GM23338 (cell line): Measurements from ENCODE around the gene NCL. TPM values are rescaled to one million over a fixed set of nuclear protein-coding genes. Genes with fewer than 3 reads are reported as not detected.
"Not testable (repeated sequence)": the region's sequence is repeated elsewhere in the genome, so short reads cannot be mapped to it uniquely, and the experiment has no call there.

Experiments
- ATAC-seq: fragments of 200-7000 bp; cut with Tn5 transposase; 3 replicates; pipeline ENCODE4 v1.9.1; 2020
- DNase-seq: peaks from one replicate; pipeline ENCODE4 v3.0.0-alpha.2; 2015; ENCODE audit warnings: low spot score
- H2AFZ ChIP-seq: fragments of 200-600 bp; sonication (generic); 2 replicates; pipeline ENCODE4 v1.8.0; 2016; ENCODE audit warnings: antibody characterized with exemption, mild to moderate bottlenecking, moderate library complexity
- H3F3A ChIP-seq: fragments of 200-600 bp; sonication (generic); replicated peaks from 2 replicates; pipeline ENCODE4 v1.8.0; 2017; ENCODE audit warnings: antibody characterized with exemption, mixed run types, low read depth
- H3K27ac ChIP-seq: fragments of 200-600 bp; sonication (generic); 2 replicates; pipeline ENCODE4 v1.6.1; 2016; ENCODE audit warnings: low read depth
- H3K27me3 ChIP-seq: fragments of 200-600 bp; sonication (generic); 2 replicates; pipeline ENCODE4 v1.8.0; 2016; ENCODE audit warnings: mild to moderate bottlenecking, mixed run types, moderate library complexity; ENCODE audit not compliant: insufficient read depth
- H3K36me3 ChIP-seq: fragments of 200-600 bp; sonication (generic); 2 replicates; pipeline ENCODE4 v1.8.0; 2016; ENCODE audit warnings: mild to moderate bottlenecking; ENCODE audit not compliant: insufficient read depth
- H3K4me1 ChIP-seq: fragments of 200-600 bp; sonication (generic); 2 replicates; pipeline ENCODE4 v1.8.0; 2016; ENCODE audit warnings: mild to moderate bottlenecking, moderate library complexity; ENCODE audit not compliant: insufficient read depth
- H3K4me2 ChIP-seq: fragments of 200-600 bp; sonication (generic); 2 replicates; pipeline ENCODE4 v1.7.1; 2017; ENCODE audit warnings: mixed run types
- H3K4me3 ChIP-seq: fragments of 200-600 bp; sonication (generic); 2 replicates; pipeline ENCODE4 v1.6.1; 2016; ENCODE audit warnings: mixed run types
- H3K79me2 ChIP-seq: fragments of 200-600 bp; sonication (generic); replicated peaks from 2 replicates; pipeline ENCODE4 v1.8.0; 2017; ENCODE audit warnings: mild to moderate bottlenecking; ENCODE audit not compliant: insufficient read depth
- H3K9me2 ChIP-seq: fragments of 200-600 bp; sonication (generic); 2 replicates; pipeline ENCODE4 v1.8.0; 2017; ENCODE audit not compliant: insufficient read depth
- H4K20me1 ChIP-seq: fragments of 200-600 bp; sonication (generic); replicated peaks from 2 replicates; pipeline ENCODE4 v1.8.0; 2017; ENCODE audit warnings: mild to moderate bottlenecking; ENCODE audit not compliant: insufficient read depth
- H3K27ac Mint-ChIP-seq: 2 replicates; pipeline ENCODE4 v1.8.0; 2020; ENCODE audit warnings: inconsistent platforms, mild to moderate bottlenecking, moderate library complexity, mixed read lengths
- H3K27me3 Mint-ChIP-seq: 3 replicates; pipeline ENCODE4 v1.8.0; 2022; ENCODE audit warnings: low read depth, mild to moderate bottlenecking, moderate library complexity, mixed read lengths, inconsistent platforms; ENCODE audit not compliant: insufficient read depth, poor library complexity
- H3K36me3 Mint-ChIP-seq: 3 replicates; pipeline ENCODE4 v1.8.0; 2021; ENCODE audit warnings: low read depth, mild to moderate bottlenecking, inconsistent platforms, moderate library complexity, mixed read lengths
- H3K4me1 Mint-ChIP-seq: 3 replicates; pipeline ENCODE4 v1.8.0; 2020; ENCODE audit warnings: mild to moderate bottlenecking, inconsistent platforms, mixed read lengths
- H3K4me3 Mint-ChIP-seq: 3 replicates; pipeline ENCODE4 v1.8.0; 2021; ENCODE audit warnings: moderate library complexity, mild to moderate bottlenecking, inconsistent platforms, mixed read lengths
- H3K9me3 Mint-ChIP-seq: 3 replicates; pipeline ENCODE4 v1.8.0; 2020; ENCODE audit warnings: moderate library complexity, mild to moderate bottlenecking, inconsistent platforms, mixed read lengths
- JUNB ChIP-seq: IDR thresholded peaks from one replicate; pipeline ENCODE4 v1.6.1; 2016; ENCODE audit warnings: antibody characterized with exemption; ENCODE audit not compliant: unreplicated experiment
- NANOG ChIP-seq: IDR thresholded peaks from 2 replicates; pipeline ENCODE4 v1.6.1; 2016; ENCODE audit warnings: antibody characterized with exemption, borderline replicate concordance
- POLR2AphosphoS5 ChIP-seq: IDR thresholded peaks from 2 replicates; pipeline ENCODE4 v1.6.1; 2016; ENCODE audit warnings: antibody characterized with exemption, low read depth
- REST ChIP-seq: IDR thresholded peaks from one replicate; pipeline ENCODE4 v1.6.1; 2018; ENCODE audit warnings: antibody characterized with exemption; ENCODE audit not compliant: unreplicated experiment
- STAT1 ChIP-seq: IDR thresholded peaks from one replicate; pipeline ENCODE4 v1.6.1; 2016; ENCODE audit warnings: antibody characterized with exemption; ENCODE audit not compliant: unreplicated experiment
- ZNF331 ChIP-seq: fragments of 250-450 bp; sonication (Bioruptor Pico); IDR thresholded peaks from 2 replicates; pipeline ENCODE4 v1.5.0; 2020; ENCODE audit warnings: low read depth, mild to moderate bottlenecking, moderate library complexity
- polyA plus RNA-seq: library from polyadenylated mRNA; unstranded; fragments of >200 nt; fragmentation: Nextera tagmentation; extraction: Ambion mirVana; gene quantifications from 2 replicates; pipeline ENCODE4 v1.2.1, GENCODE V29; 2016
- total RNA-seq: library from RNA; depleted of rRNA; stranded (reverse); fragments of >200 nt; shearing (Covaris generic); gene quantifications from 2 replicates; pipeline ENCODE4 v1.2.3, GENCODE V29; 2014
- TF ChIP-seq, protein P1 (sequence below): IDR thresholded peaks from 2 replicates; pipeline ENCODE4 v1.6.1; 2016; ENCODE audit warnings: antibody characterized with exemption
- TF ChIP-seq, protein P2 (sequence below), 2 experiments: fragments of 200-600 bp in 1 of 2; sonication (generic) in 1 of 2; conservative IDR thresholded peaks; 2 replicates each; pipeline versions ENCODE4 v1.5.1 to v1.6.1; 2016 to 2017; ENCODE audit warnings: antibody characterized with exemption in 2 of 2, low read depth in 2 of 2, mild to moderate bottlenecking in 2 of 2, moderate library complexity in 1 of 2

Gene NCL
- total and polyA plus RNA-seq, 2 experiments from 2014 or later: 678 to 2,269 TPM

GRCh38 chr2:231431606-231432005 lies 32.7 kb downstream of the NCL start:
- H3F3A ChIP-seq: 0 out of 2 replicates have a peak, but pooled peaks cover 8% of the 10 kb centered on the region
- no peak overlapping the region for H3K4me3 ChIP-seq
- H4K20me1 ChIP-seq: no peaks in the 10 kb centered on the region
- H3K27ac ChIP-seq: no peak overlapping the region
- H2AFZ ChIP-seq: no peak overlapping the region
- Mint-ChIP-seq H3K36me3 (no peaks in the 10 kb centered on the region; the same call in 1 of the 3 replicates), H3K9me3 (peaks cover 9% of the 10 kb centered on the region; the same call in 2 of the 3 replicates), H3K27ac (no peak overlapping the region), H3K27me3 (peaks cover 9% of the 10 kb centered on the region), H3K4me3 (no peak overlapping the region), H3K4me1 (peaks cover 8% of the 10 kb centered on the region)
- peaks cover 5% of the 10 kb centered on the region; the same call in 1 of the 2 replicates for H3K9me2 ChIP-seq
- H3K4me2 ChIP-seq: no peak overlapping the region
- H3K4me1 ChIP-seq: no peaks in the 10 kb centered on the region
- H3K27me3 ChIP-seq: no peaks in the 10 kb centered on the region
- DNase-seq: no peak
- no peaks in the 10 kb centered on the region for H3K36me3 ChIP-seq
- no peak for ATAC-seq
- no peaks in the 10 kb centered on the region for H3K79me2 ChIP-seq
- TF ChIP-seq NANOG: no peak
- TF ChIP-seq ZNF331: no peak
- no peak for TF ChIP-seq STAT1
- TF ChIP-seq, protein P1, sequence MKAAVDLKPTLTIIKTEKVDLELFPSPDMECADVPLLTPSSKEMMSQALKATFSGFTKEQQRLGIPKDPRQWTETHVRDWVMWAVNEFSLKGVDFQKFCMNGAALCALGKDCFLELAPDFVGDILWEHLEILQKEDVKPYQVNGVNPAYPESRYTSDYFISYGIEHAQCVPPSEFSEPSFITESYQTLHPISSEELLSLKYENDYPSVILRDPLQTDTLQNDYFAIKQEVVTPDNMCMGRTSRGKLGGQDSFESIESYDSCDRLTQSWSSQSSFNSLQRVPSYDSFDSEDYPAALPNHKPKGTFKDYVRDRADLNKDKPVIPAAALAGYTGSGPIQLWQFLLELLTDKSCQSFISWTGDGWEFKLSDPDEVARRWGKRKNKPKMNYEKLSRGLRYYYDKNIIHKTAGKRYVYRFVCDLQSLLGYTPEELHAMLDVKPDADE: no peak
- TF ChIP-seq REST: no peak
- TF ChIP-seq, protein P2, sequence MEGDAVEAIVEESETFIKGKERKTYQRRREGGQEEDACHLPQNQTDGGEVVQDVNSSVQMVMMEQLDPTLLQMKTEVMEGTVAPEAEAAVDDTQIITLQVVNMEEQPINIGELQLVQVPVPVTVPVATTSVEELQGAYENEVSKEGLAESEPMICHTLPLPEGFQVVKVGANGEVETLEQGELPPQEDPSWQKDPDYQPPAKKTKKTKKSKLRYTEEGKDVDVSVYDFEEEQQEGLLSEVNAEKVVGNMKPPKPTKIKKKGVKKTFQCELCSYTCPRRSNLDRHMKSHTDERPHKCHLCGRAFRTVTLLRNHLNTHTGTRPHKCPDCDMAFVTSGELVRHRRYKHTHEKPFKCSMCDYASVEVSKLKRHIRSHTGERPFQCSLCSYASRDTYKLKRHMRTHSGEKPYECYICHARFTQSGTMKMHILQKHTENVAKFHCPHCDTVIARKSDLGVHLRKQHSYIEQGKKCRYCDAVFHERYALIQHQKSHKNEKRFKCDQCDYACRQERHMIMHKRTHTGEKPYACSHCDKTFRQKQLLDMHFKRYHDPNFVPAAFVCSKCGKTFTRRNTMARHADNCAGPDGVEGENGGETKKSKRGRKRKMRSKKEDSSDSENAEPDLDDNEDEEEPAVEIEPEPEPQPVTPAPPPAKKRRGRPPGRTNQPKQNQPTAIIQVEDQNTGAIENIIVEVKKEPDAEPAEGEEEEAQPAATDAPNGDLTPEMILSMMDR (conservative IDR thresholded peaks at IDR 0.05; ENCODE audit: low read depth in 2 of 2): no peak
- no peak for TF ChIP-seq POLR2AphosphoS5
- TF ChIP-seq JUNB: no peak

DNA sequence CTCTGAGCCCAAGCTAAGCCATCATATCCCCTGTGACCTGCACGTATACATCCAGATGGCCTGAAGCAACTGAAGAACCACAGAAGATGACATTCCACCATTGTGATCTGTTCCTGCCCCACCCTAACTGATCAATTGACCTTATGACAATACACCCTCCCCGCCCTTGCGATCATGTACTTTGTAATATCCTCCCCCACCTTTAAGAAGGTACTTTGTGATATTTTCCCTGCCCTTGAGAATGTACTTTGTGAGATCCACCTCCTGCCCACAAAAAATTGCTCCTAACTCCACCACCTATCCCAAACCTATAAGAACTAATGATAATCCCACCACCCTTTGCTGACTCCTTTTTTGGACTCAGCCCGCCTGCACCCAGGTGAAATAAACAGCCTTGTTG lies 33.8 kb downstream of the NCL start:
- H4K20me1 ChIP-seq, H3K4me1 ChIP-seq, H3K4me3 ChIP-seq, H3K79me2 ChIP-seq, H2AFZ ChIP-seq, H3K9me2 ChIP-seq, H3K27ac Mint-ChIP-seq, H3K9me3 Mint-ChIP-seq, H3K36me3 ChIP-seq, H3K4me2 ChIP-seq, H3F3A ChIP-seq, H3K27ac ChIP-seq, H3K36me3 Mint-ChIP-seq, H3K4me3 Mint-ChIP-seq, ATAC-seq, H3K27me3 ChIP-seq, DNase-seq: not testable (repeated sequence)
- Mint-ChIP-seq H3K4me1 (peaks cover 14% of the 10 kb centered on the region), H3K27me3 (peaks cover 14% of the 10 kb centered on the region)
